HG02938 (cell line): ENCODE results near the gene CXCR1.
A peak's percentile ranks its signal among the peaks of the same experiment; 100 is the strongest.
"Not testable (repeated sequence)": the region's sequence is repeated elsewhere in the genome, so short reads cannot be mapped to it uniquely, and the experiment has no call there.

Experiments used
- ATAC-seq: cut with Tn5 transposase; IDR thresholded peaks from one replicate; pipeline ENCODE4 v1.9.1; 2021; ENCODE audit warnings: mild to moderate bottlenecking, moderate library complexity; ENCODE audit not compliant: unreplicated experiment

Gene CXCR1

DNA sequence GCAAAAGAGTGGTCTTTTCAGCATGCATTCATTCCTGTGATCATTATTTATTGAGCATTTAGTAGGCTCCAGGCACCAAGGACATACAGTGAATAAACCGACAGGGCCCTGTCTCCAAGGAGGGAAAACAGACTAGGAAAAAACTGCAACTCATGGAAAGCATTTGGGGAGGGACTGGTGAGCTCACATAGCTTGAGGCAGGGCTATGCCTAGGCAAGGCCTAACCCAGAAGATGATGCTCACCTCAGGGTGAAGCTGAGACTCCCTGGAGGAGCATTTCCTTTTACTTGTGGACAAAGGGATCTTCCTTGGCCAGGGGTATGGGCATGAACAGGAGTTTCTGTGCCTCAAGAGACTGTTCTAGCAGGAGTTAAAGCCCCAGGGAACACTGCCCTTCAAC, 3.9 kb downstream of the CXCR1 start:
- no peak for ATAC-seq

DNA sequence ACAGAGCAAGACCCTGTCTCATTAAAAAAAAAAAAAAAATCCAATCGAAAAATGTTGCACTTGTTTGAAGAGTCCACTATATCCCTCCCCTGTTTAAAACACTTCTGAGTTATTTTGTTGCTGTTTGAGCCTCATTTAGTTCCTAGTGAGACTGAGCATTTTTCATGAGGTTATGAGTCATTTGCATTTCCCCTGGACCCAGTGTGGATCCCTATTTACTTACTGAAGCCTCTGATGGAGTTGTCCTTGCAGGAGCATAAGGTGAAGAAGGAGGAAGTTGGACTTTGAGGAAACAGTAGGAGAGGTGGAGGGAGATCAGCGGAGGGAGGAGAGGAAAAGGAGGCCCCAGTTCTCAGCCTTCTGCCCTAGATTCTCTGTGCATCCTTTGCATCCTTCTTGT, 5.1 kb downstream of the CXCR1 start:
- no peak for ATAC-seq

DNA sequence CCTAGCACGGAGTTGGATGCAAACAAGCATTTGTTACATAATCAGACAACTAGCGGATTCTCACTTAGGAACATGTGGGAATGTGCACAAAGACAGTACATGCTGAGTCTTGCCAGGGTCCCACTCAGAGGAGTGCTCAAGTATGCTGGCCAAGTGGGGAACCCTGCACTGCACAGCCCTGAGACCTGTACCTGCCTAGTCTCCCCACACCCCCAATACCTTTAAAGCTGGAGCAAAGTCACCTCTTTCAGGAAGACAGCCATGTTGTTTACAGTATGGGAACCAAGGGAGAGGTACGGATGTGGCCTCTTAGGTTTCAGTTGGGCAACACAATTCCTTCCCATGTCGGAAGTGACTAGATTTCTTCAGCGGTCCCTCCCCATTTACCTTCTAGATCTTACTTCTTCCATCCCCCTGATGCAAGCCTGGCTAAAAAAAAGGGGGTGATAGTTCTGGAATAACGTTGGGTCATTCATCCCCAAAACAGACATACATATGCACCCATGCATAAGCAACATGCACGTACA, 10.7 kb downstream of the CXCR1 start:
- ATAC-seq, result no peak

DNA sequence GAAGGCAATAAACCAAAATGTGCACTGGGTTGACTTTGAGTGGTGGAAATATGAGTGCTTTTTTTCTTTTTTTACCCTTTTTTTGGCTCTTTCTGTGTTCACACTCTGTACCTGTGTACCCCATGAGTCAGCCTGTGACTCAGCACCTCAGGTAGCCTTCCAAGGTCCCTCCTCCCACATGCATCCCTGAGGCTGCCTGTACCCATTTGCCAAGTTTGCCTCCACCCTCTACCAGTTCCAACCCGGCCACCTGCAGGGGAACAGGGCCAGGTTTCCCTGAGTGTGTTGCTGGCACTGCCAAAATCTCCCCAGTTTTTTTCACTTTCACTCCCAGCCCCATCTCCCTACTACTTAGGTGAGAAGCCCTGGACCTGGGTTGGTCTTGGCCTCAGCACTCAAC, 14.0 kb downstream of the CXCR1 start:
- no peak for ATAC-seq

DNA sequence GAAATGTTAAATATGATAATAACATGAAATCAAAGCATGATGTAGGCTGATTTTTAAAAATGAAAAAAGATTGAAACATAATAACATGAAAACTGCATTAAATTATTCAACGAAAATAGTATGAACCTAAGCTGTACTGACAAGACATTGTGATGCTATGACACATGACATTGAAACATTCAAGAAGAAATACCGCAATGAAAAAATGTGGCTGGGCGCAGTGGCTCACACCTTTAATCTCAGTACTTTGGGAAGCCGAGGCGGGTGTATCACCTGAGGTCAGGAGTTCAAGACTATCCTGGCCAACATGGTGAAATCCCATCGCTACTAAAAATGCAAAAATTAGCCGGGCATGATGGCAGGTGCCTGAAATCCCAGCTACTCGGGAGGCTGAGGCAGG, 14.6 kb downstream of the CXCR1 start:
- no peak for ATAC-seq

DNA sequence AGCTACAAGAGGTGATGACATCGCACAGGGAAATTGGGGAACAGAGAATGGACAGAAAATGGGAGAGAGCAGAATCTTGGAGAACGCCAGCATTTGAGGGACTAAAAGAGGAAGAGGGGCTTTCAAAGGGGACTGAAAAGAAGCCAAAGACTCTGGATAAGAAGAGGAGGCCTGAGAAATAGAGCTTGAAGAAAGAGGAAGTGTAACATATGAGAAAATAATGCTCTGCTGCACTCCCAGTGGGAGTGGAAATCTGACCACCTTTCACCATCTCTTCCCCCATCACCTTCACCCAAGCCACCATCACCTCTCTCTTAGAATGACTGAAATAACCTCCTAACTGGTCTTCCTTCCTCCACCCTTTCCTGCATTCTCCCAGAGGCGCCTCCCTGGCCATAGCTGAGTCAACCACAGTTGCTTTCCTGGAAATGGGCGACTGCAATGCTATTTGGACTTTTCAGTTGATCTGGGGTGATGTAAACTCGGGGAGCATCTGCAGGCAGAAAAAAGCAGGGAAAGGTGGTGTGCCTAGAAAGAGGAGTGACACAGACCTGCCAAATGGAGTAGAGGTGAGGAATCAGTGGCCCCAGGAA, 16.8 kb downstream of the CXCR1 start:
- ATAC-seq, result no peak

DNA sequence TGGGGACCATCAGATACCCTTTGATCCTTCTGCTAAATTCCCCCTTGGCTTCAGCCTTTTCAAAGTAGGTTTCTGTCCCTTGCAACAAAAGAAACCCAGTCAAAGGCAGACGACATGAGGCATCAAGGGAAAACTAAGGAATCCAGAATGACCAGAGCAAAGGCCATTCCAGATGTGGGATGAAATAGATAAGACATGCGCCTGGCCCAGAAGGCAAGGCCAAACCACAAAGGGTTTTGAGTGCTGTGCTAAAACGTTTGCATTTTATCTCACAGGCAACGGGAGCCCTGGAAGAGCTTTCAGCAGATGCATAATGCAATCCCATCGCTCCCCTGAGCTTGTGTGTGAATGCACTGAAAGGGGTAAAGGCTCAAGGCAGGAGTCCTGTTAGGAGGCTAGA, 17.7 kb downstream of the CXCR1 start:
- ATAC-seq, result no peak

DNA sequence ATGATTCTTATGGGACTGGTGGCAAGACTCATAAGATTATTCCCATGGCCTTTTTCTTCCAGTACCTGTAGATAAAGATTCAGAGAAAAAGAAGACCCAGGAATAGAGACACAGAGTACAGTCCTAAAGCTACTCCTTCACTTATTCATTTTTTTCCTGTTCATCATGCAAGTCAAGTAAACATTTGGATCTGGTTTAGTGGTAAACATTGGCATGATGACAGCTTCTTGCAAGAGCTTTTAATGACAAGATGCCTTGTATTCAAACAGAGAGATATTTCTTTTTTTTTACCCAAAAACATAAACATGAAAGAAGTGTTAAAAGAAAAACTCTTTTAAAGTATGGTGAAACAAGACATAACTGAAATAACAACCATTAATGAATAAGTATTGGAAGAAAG, 20.7 kb downstream of the CXCR1 start:
- ATAC-seq, result no peak

DNA sequence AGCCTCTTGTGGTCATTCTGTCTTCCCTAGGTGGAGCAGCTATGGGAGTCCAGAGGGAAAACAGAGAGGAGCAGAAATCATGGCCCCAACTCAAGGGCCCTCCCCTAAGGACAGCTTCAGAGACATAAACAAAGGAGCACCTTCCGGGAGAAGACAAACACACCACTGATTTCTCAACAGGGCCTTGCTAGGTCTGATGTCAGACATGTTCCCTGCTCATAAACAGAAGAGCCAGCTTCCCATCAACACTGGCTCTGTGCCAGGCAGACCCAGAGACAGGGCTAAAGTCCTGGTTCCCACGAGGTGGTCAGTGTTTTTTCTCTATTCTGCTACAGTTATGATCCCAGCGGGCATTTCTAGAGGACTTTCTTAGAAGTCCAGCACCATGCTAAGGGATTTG, 21.6 kb downstream of the CXCR1 start:
- ATAC-seq, result no peak

DNA sequence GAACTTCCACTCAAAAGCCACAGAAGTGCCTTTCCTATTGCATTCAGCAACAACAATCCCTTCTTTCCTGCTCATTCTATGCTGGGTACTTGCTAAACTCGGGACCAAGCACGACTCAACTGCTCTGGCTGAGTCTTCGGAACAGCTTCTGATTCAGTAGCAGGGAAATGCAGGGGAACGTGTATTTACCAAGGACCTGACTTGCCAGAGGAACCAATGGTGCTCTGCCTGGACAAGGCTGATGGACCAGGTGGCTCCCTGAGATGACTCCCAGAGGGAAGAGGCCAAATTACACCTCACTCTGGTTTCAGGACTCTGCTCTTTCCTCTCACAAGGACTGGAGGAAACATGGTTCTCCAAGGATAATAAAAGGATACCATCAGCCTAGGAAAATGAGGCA, 28.7 kb downstream of the CXCR1 start:
- ATAC-seq, result no peak

DNA sequence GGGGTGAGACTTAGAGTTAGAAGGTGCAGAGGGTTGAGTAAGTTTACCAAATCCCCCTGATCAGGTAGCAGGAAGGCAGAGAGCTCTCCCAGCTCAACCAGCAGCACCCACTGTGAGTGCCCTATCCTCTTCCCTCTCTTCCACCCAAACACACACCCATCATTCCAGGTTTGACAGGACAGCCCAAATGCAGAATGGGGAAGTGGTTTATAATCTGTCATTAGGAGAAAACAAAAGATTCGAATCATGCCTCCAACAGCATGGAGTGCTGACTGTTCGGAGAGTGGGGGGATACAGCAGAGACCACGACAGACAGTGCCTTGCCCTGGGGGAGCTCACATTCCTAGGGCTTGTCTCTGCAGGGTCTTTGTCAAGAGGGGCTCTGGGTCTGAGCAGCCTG, 29.2 kb downstream of the CXCR1 start:
- no peak for ATAC-seq

DNA sequence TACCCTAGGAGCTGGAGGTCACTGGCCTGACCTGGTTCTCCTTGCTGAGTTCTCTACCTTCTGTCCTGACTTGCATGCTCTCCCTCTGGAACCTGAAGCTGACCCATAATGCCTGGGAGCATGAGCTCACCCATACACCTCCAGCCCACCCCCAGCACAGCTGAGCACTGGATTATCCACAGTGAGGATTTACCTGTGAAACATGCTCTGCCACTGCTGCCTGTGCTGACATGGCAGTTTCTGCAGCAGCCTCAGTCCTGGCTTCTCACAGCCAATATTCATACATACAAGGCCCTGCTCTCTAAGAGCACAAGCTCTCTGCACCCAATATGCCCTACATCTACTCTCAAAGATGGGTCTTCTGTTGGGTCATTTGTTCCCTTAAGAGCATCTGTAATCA, 35.9 kb downstream of the CXCR1 start:
- no peak for ATAC-seq

DNA sequence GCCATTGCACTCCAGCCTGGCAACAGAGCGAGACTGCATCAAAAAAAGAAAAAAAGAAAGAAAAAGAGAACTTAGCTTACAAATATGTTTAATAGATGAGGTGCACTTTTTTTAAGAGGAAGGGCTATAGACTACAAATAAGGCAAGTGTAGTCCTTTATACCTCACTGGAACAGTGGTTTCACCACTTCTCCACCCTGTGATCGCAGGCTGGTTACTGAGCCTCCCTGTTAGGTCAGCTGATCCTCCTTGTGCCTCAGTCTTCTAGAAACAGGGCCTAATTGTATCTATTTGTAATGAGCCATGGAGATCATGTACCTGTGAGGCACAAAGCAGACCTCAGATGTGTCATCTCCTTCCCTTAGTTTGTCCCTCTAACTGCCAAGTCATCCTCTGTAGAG, 36.4 kb downstream of the CXCR1 start:
- ATAC-seq, result no peak

DNA sequence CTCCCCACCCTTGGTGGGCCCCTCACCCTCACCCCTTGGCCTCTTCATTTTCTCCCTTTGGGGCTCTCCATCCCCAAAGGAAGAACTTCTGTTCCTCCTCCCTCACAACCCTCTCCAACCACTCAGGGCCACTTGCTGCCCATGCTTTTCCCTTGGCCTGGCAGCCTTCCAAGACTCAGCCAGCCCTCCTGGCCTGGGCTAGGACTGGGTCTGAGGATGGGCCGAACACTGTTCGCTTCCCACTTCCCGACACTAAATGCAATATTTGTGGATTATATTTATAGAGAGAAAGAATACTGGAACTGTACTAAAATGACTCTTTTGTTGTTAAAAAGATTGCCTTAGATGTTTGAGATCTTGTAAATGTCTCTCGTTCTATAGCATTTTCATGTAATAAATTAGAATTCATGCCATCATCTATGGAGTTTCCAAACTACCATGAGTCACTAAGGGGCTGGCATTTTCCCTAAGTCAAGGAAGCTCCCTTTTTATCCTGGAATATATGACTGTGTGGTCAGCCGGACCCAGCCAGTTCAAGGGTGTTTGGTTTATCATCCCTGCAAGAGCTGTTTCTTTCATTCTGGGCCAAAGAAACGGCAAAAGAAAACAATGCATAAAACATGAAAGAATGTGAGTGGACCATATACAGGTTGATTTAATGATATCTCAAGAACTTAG, 37.2 kb downstream of the CXCR1 start:
- ATAC-seq, result no peak

DNA sequence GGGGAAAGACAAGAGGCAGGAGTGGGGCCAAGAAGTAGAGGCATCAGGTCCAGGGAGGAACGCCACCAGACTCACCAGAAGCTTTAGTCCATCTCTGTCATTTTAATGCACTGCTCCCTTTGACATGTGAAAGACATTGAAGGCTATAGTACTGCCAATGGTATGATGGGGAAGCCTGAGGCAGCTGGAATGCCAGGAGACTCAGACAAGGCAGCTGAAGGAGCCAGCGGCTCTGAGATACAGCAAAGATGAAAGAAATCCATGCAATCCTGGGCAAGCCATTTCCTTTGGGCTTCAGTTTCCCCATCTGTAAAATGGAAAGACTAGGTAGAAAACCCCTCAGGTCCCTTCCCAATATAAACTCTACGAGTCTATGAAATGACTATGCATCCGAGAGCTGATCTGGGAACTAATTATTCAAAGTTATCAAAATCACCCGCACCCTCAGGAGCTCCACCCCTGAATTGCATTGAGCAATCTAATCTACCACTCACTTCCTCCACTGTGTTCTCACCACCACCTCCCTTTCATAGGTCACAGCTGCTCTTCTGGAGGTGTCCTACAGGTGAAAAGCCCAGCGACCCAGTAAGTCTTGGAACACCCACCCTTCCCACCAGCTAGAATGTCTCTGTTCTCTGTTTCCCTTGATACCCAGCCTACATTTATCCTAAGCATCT, 37.8 kb downstream of the CXCR1 start:
- no peak for ATAC-seq

DNA sequence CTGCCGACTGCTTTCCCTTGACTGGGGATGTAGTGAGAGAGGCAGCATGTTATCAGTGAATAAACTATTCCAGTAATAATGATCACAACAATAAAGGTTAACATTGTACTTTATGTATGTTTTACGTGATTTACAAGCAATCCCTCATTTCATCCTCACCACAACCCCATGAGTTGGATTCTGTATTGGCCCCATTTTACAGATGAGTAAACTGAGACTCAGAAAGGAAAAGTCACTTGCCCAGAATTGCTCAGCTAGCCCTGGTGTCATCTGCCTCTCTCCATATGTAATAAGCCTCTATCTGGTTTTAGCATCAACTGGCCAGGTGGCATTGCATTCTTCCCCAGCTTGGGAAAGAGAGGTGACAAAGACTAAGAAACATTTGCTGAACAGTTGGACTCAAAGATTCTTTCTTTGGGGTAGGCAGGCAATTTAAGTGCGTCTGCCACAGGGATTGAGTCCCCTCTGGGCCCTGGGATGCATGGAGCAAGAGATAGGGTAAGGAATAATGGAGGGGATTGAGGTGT, 38.8 kb downstream of the CXCR1 start:
- no peak for ATAC-seq

DNA sequence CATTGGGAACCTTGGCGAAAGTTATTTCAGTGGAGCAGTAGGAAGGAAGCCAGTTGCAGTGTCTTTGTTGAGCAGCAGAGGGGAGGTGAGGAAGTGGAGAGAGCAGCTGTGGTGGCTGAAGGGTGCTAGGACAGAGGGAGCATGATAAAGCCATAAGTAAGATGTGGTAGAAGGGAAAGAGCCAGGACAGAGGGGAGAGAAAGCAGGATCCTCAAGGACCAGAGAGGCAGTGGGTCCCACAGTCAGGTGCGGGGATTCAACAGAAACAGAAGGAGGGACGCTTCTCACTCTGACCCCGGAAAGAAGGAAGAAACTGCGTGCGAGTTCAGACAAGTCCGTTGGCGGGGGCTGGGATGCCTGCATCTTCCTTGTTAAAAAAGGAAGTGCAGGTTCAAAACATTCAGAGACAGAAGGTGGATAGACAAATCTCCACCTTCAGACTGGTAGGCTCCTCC, 41.1 kb downstream of the CXCR1 start, which contains the start of gene CXCR2:
TSS of gene CXCR2 (plus strand) at position 403 of the 455 bp plus-strand sequence. CDS start 8,774 bp downstream, outside the sequence.
- peak; percentile 51 for ATAC-seq

DNA sequence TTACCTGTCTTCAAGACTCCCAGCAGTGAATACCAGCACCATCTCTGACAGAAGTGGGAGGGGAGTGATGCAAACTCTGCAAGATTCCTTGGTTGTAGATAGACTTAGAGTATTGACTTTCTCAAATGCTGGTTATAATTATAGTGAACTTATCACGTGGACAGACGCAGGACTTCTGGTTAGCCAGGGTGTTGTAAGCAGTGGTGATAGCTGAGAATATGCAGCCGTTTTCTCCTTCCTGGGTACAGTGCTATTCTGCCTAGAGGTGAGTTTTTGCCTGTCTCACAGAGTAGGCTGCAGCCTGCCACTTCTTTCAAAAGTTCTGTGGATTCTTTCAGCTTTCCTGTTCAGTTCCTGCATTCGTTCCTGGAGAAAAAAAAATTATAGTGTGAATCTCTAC, 41.7 kb downstream of the CXCR1 start:
- ATAC-seq, result no peak

DNA sequence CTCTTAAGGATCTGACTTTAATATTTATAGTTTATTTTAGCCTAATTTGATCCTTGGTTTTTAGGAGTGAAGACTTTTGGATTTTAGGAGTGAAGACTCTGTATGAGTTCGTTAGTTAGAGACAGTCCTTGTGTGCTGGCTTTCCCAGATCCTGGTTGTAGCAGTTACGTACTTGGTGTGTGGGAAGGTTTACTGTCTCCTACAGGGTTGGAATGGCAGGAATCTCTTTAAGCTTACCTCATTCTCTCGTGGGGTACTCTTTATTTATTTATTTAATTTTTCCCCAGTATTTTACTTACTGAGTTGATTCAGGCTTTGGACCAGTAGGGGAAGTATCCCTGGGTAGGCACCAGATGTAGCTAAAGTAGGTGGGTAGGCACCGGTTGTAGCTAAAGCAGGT, 42.8 kb downstream of the CXCR1 start:
- ATAC-seq, result no peak

DNA sequence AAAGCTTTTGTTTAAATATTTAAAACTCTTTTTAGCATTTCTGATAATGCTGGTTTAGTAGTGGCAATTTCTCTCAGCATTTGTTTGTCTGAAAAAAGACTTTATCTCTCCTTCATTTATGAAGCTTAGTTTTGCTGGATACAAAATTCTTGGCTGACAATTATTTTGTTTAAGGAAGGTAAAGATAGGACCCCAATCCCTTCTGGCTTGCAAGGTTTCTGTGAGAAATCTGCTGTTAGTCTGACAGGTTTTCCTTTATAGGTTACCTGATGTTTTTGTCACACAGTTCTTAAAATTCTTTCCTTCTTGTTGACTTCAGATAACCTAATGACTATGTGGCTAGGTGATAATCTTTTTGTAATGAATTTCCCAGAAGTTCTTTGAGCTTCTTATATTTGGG, 44.5 kb downstream of the CXCR1 start:
- ATAC-seq, result not testable (repeated sequence)

DNA sequence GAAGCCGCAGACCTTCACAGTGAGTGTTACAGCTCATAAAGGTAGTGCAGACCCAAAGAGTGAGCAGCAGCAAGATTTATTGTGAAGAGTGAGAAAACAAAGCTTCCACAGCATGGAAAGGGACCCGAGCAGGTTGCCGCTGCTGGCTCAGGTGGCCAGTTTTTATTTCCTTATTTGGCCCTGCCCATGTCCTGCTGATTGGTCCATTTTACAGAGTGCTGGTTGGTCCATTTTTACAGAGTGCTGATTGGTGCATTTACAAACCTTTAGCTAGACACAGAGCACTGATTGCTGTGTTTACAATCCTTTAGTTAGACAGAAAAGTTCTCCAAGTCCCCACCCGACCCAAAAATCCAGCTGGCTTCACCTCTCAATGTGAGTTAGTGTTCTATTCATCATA, 45.0 kb downstream of the CXCR1 start:
- not testable (repeated sequence) for ATAC-seq
